Glomerular endothelial cell (primary cell): ENCODE data around the gene MST1R. TPM values are rescaled to one million over a fixed set of nuclear protein-coding genes. Genes with fewer than 3 reads are reported as not detected.

Experiments
- DNase-seq: peaks from one replicate; pipeline ENCODE4 v3.0.0-alpha.2; 2011; ENCODE audit warnings: low read depth, low spot score; ENCODE audit errors: extremely low read depth
- total RNA-seq: library from RNA; depleted of rRNA; stranded (reverse); fragments of >200 nt; gene quantifications from 2 replicates; pipeline ENCODE4 v1.2.3, GENCODE V29; 2015

The MST1R gene
- total RNA-seq, 1 donor from 2014 or later = 0.18 TPM

DNA sequence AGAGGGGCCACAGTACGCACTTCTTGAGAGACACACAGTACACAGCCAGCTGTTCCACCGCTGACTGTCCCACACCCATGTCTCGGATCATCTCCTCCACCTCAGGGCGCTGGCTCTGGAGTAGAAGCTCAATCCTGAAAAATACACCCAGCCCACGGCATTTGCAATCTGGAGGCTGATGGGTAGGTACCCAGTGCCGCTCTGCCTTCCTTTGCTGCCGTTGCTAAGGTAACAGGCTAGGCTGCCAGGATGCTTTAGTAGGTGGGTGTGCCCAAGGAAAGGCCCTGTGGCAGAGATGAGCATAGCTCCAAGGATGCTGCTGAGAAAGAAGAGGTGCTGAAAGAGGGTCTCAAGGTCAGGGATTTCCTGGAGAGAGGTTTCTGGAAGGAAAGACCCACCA is 61.9 kb downstream of the MST1R start:
- DNase-seq = no peak

DNA sequence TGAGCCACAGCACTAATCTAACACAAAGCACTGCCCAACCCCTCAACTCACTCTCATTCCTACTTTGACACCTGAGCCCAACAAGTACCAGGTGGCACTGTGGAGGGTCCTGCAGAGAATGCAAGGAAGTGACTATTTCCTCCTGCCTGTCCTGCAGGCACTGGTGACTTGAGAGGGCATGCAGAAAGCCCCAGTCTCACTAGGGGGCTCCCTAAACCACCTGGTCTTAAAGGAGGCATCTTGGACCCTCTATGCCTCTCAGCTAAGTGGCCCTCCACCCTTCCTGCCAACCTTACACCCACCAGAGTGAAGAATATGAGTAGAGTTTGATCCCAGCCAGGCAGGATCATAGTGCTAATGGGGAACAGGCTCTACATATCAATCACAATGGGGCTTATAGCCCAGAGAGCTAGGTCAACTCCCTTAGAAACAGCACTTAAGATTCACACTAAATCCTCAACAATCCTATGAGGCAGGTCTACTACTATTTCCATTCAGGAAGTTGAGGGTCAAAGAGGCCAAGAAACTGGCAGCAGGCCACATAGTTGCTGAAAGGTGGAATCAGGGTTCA is 62.5 kb downstream of the MST1R start:
- peak; percentile 36 for DNase-seq

- DNase-seq = no peak
Measured at GRCh38 chr3:49840388-49840787, 63.3 kb downstream of the MST1R start.

GRCh38 chr3:49839193-49839809 is 64.4 kb downstream of the MST1R start:
- peak; percentile 41 for DNase-seq

Other genes starting within 250 kb of the MST1R start
- gene APEH, start 229.5 kb downstream of the MST1R start, total RNA-seq = 58.5 and 73.2 TPM in 2 replicates
- gene MST1, start 214.4 kb downstream of the MST1R start, total RNA-seq = 6.7 and 9.6 TPM in 2 replicates
- 26.4 and 35.5 TPM in 2 replicates for gene RNF123, start 214.3 kb downstream of the MST1R start, total RNA-seq
- gene AMIGO3, start 184.2 kb downstream of the MST1R start, total RNA-seq = 0.19 and 1.2 TPM in 2 replicates
- 27.6 and 33.0 TPM in 2 replicates for gene GMPPB, start 179.9 kb downstream of the MST1R start, total RNA-seq
- gene IP6K1, start 117.3 kb downstream of the MST1R start, total RNA-seq = 50.5 and 59.3 TPM in 2 replicates
- gene CDHR4, start 104.0 kb downstream of the MST1R start, total RNA-seq = not detected in 2 replicates
- 29.6 and 29.8 TPM in 2 replicates for gene INKA1, start 100.6 kb downstream of the MST1R start, total RNA-seq
- gene UBA7, start 89.9 kb downstream of the MST1R start, total RNA-seq = 46.2 and 79.4 TPM in 2 replicates
- 2.7 and 5.2 TPM in 2 replicates for gene TRAIP, start 47.3 kb downstream of the MST1R start, total RNA-seq
- gene CAMKV, start 34.0 kb downstream of the MST1R start, total RNA-seq = not detected in 2 replicates
- 12.4 and 19.8 TPM in 2 replicates for gene MON1A, start 25.9 kb upstream of the MST1R start, total RNA-seq
- gene RBM6, start 36.3 kb upstream of the MST1R start, total RNA-seq = 45.8 and 61.6 TPM in 2 replicates
- 63.9 and 151 TPM in 2 replicates for gene RBM5, start 185.0 kb upstream of the MST1R start, total RNA-seq